Measurements from ENCODE around the gene MFN2. TPM values are rescaled to one million over a fixed set of nuclear protein-coding genes. Genes with fewer than 3 reads are reported as not detected.

The MFN2 gene
- total and polyA plus RNA-seq, 2 of the 8 experiments (the other 6 are each of a cell fraction or from before 2014, with no cell fraction given) = 34.0 to 62.5 TPM

- TF ChIP-seq CBX8 (IDR thresholded peaks at IDR 0.05; ENCODE audit: borderline replicate concordance, low read depth, low read length) = no peak
- TF ChIP-seq SRF (IDR thresholded peaks at IDR 0.05; ENCODE audit: low read depth, low read length) = no peak
- TF ChIP-seq BCL11A (IDR thresholded peaks at IDR 0.05; ENCODE audit: low read depth in 2 of 2, low read length in 2 of 2) = no peak
- no peak for TF ChIP-seq RBBP5 (IDR thresholded peaks at IDR 0.05; ENCODE audit: borderline replicate concordance, low read depth, low read length)
- TF ChIP-seq CEBPB (IDR thresholded peaks at IDR 0.05; ENCODE audit: low read depth, low read length) = no peak
- TF ChIP-seq JUN (IDR thresholded peaks at IDR 0.05; ENCODE audit: low read depth, low read length) = no peak
Observed at GRCh38 chr1:12059226-12059625, 79.0 kb downstream of the MFN2 start (continued).

Measured in H1 (cell line).